ENCODE results near the gene SLC5A4. TPM values are rescaled to one million over a fixed set of nuclear protein-coding genes. Genes with fewer than 3 reads are reported as not detected.

SLC5A4 gene
- total and polyA plus RNA-seq, 2 of the 4 experiments (the other 2 are of a cell fraction), result 0.10 to 0.18 TPM

GRCh38 chr22:32232191-32232830 lies 22.8 kb downstream of the SLC5A4 start:
- ChIA-PET CTCF (no interaction called here), POLR2A (ENCODE audit: unreplicated experiment) (no interaction called here)
- Histone ChIP-seq H4K20me1 (ENCODE audit: insufficient read depth, low read length) (no peaks in the 10 kb centered on the region), H3K56ac (ENCODE audit: extremely low read depth, insufficient read depth, low read length) (no peak overlapping the region), H3K27me3 (ENCODE audit: control insufficient read depth, insufficient read depth, low read length) (no peaks in the 10 kb centered on the region), H3K36me3 (ENCODE audit: control insufficient read depth, insufficient read depth, low read length) (no peaks in the 10 kb centered on the region), H3K4me3 (ENCODE audit: insufficient read depth, low read depth, low read length) (no peak overlapping the region), H2AK9ac (replicated peaks; ENCODE audit: low read depth, low read length, poor library complexity) (no peak overlapping the region), H3K9ac (ENCODE audit: low read depth, low read length) (no peak overlapping the region), H2AK5ac (ENCODE audit: low read depth, low read length) (no peak overlapping the region), H2BK20ac (ENCODE audit: low read depth, low read length) (no peak overlapping the region), H4K5ac (ENCODE audit: low read depth, low read length) (no peak overlapping the region), H3K9me1 (ENCODE audit: insufficient read depth, low read length) (no peaks in the 10 kb centered on the region), H3K18ac (ENCODE audit: low read depth, low read length) (no peak overlapping the region), H3K4me2 (ENCODE audit: low read depth, low read length) (no peak overlapping the region), H2AFZ (replicated peaks; ENCODE audit: low read length, poor library complexity) (no peak overlapping the region), H3K4me1 (ENCODE audit: control insufficient read depth, insufficient read depth, low read length) (no peaks in the 10 kb centered on the region), H2BK15ac (ENCODE audit: low read depth, low read length) (no peak overlapping the region), H3K9me3 (ENCODE audit: control insufficient read depth, insufficient read depth, low read length) (no peaks in the 10 kb centered on the region), H3K27ac (ENCODE audit: insufficient read depth, low read length) (no peak overlapping the region), H2BK120ac (ENCODE audit: low read depth, low read length) (no peak overlapping the region), H3K4ac (ENCODE audit: low read depth, low read length) (no peak overlapping the region), H3K79me1 (ENCODE audit: low read depth in 1 of 2, low read length in 2 of 2) (no peaks in the 10 kb centered on the region), H3K14ac (replicated peaks; ENCODE audit: low read depth, low read length) (no peak overlapping the region), H4K91ac (ENCODE audit: insufficient read depth, low read depth, low read length) (no peak overlapping the region), H4K8ac (ENCODE audit: low read depth in 2 of 2, low read length in 2 of 2) (no peak overlapping the region), H3K23ac (ENCODE audit: low read depth, low read length) (no peak overlapping the region), H2BK5ac (ENCODE audit: low read depth, low read length, poor library complexity, severe bottlenecking) (no peak overlapping the region)
- in situ Hi-C loops (cut with MboI; ENCODE audit: low sequenced_read_pairs) (no loop called here), intact Hi-C loops (cut with micrococcal nuclease) (no loop called here), dilution Hi-C loops (cut with HindIII; ENCODE audit: low sequenced_read_pairs, unreplicated experiment) (no loop called here)
- no peak for DNase-seq
- BruUV-seq (replicated peaks), result no TSS peak
- 33% methylated on average over 1 of the region's 5 CpGs; no CpG with 5 or more reads in 1 of the 2 experiments for WGBS, 2 experiments (ENCODE audit: extremely low coverage in 2 of 2, insufficient read length in 1 of 2)
- TF ChIP-seq MXI1 (IDR thresholded peaks at IDR 0.05; ENCODE audit: borderline replicate concordance, low read depth, low read length) (no peak), USF2 (IDR thresholded peaks at IDR 0.05; ENCODE audit: low read depth, low read length) (no peak), MAZ (IDR thresholded peaks at IDR 0.05; ENCODE audit: borderline replicate concordance, low read depth, low read length) (no peak), ELK1 (IDR thresholded peaks at IDR 0.05; ENCODE audit: borderline replicate concordance, low read depth, low read length) (no peak), RFX5 (IDR thresholded peaks at IDR 0.05; ENCODE audit: low read depth, low read length) (no peak), CEBPB (IDR thresholded peaks at IDR 0.05; ENCODE audit: low read depth, low read length) (no peak), BHLHE40 (IDR thresholded peaks at IDR 0.05; ENCODE audit: low read depth, low read length) (no peak), MAFK (IDR thresholded peaks at IDR 0.05; ENCODE audit: low read depth, low read length) (no peak), RAD21 (IDR thresholded peaks at IDR 0.05; ENCODE audit: low read length) (no peak)
- ATAC-seq (ENCODE audit: low read depth), result no peak

Data from IMR-90 (cell line).